Heart left ventricle (tissue), 16 donors: ENCODE measurements around the gene CATSPERZ. TPM values are rescaled to one million over a fixed set of nuclear protein-coding genes. Genes with fewer than 3 reads are reported as not detected.
A peak's percentile ranks its signal among the peaks of the same experiment; 100 is the strongest.

Source experiments
- ATAC-seq, 4 donors: fragments of 200-7000 bp; cut with Tn5 transposase; one replicate each; pipeline ENCODE4 v1.9.1; 2020 to 2022; ENCODE audit warnings: moderate library complexity in 4 of 4, mild to moderate bottlenecking in 3 of 4, moderate number of reproducible peaks in 1 of 4
- DNase-seq, 5 donors: peaks; one replicate each; pipeline ENCODE4 v3.0.0-alpha.2; 2020
- H3K27ac ChIP-seq, 12 donors: fragments of 200-600 bp; sonication (generic) in 4 of 12; one replicate each; pipeline versions ENCODE4 v1.5.0 to v1.8.0; 2016 to 2022; ENCODE audit warnings: mild to moderate bottlenecking in 2 of 12
- H3K27me3 ChIP-seq, 9 donors: fragments of 200-600 bp; sonication (generic) in 2 of 9; one replicate each; pipeline versions ENCODE4 v1.5.1 to v1.8.0; 2016 to 2022; ENCODE audit warnings: mild to moderate bottlenecking in 3 of 9
- H3K36me3 ChIP-seq, 9 donors: fragments of 200-600 bp; sonication (generic) in 2 of 9; one replicate each; pipeline versions ENCODE4 v1.5.0 to v1.8.0; 2018 to 2022; ENCODE audit warnings: mild to moderate bottlenecking in 2 of 9
- H3K4me1 ChIP-seq, 12 donors: fragments of 200-600 bp; sonication (generic) in 4 of 12; one replicate each; pipeline versions ENCODE4 v1.5.0 to v1.8.0; 2016 to 2022; ENCODE audit warnings: mild to moderate bottlenecking in 3 of 12
- H3K4me3 ChIP-seq, 12 donors: fragments of 200-600 bp; sonication (generic) in 4 of 12; one replicate each; pipeline versions ENCODE4 v1.5.0 to v1.8.0; 2017 to 2022; ENCODE audit warnings: mild to moderate bottlenecking in 9 of 12, moderate library complexity in 4 of 12
- H3K9me3 ChIP-seq, 12 donors: fragments of 200-600 bp; sonication (generic) in 4 of 12; one replicate each; pipeline versions ENCODE4 v1.5.0 to v1.8.0; 2016 to 2022; ENCODE audit warnings: mild to moderate bottlenecking in 1 of 12
- CTCF ChIP-seq, 12 donors: fragments of 200-600 bp; sonication (generic) in 4 of 12; IDR thresholded peaks; one replicate each; pipeline versions ENCODE4 v1.5.0 to v1.8.0; 2018 to 2022; ENCODE audit warnings: antibody characterized with exemption in 12 of 12, mild to moderate bottlenecking in 5 of 12
- POLR2A ChIP-seq, 2 donors: fragments of 450-650 bp; IDR thresholded peaks; one replicate each; pipeline ENCODE4 v1.6.1; 2017; ENCODE audit warnings: antibody characterized with exemption in 2 of 2, mild to moderate bottlenecking in 2 of 2, moderate library complexity in 2 of 2
- WGBS, 4 donors: extraction: QIAGEN DNeasy Blood & Tissue Kit in 2 of 4; methylation state at CpG; one replicate each; pipeline versions ENCODE4 v1.1.5 to v1.1.7; 2013 to 2018; 5-methylcytosine and 5-hydroxymethylcytosine counted together
- intact Hi-C, 10 donors: fragments of 100-400 bp; cut with DNase I; formaldehyde crosslinking; loops; one replicate each; pipeline versions ENCODE4 v1.11.1 to v1.14.2; 2022
- polyA plus RNA-seq, 2 donors: library from polyadenylated mRNA; stranded (reverse); fragments of 200-250 nt; gene quantifications; one replicate each; pipeline ENCODE4 v1.2.3, GENCODE V29; 2013
- total RNA-seq, 9 donors: library from RNA; depleted of rRNA in 2 of 9; stranded (reverse); fragments of >200 nt in 2 of 9; fragmentation: NEBNext Ultra II Directional in 3 of 9; extraction: Animal tissue kit (Norgen Biotek cat#: 25700) in 3 of 9; gene quantifications; one replicate each; pipeline versions ENCODE4 v1.1.0 to v1.2.4, GENCODE V29; 2016 to 2023
- donor health status: ischemic (EF 13 %, LVEDD 7.1; RV severe dilation, severe dysfunction).
- donor health status: healthy with polysubstance abuse.
- donor health status: DM: no; HTN: yes; CAD: no.
- donor health status: DM: no; HTN: no; CAD: no.
- donor health status: ischemic (EF 25% LVEDD 6.9; RV normal size, moderate dysfunction).
- donor health status: ischemic (EF 25% LVEDD 5.7; RV mildly dilated, moderate dysfunction).
- donor health status: healthy.
- donor health status: DM: yes; HTN: yes; CAD: no.
- donor health status: ischemic (EF 35%, LVEDD 5.7; RV mildly dilated, moderate dysfunction).
- donor health status: nonischemic (EF 11% LVEDD 7.7; RV severe dilation, severe dysfunction).
- donor health status: DM: yes; HTN: yes; CAD: no.
- donor health status: PGD.
- donor health status: ischemic (EF 29% LVEDD 5.4; RV normal size, mild dysfunction).
- donor health status: nonischemic (EF 23%, LVEDD 6.1; RV moderate dilation, normal function).

Gene CATSPERZ
- total and polyA plus RNA-seq, 11 donors = not detected

DNA sequence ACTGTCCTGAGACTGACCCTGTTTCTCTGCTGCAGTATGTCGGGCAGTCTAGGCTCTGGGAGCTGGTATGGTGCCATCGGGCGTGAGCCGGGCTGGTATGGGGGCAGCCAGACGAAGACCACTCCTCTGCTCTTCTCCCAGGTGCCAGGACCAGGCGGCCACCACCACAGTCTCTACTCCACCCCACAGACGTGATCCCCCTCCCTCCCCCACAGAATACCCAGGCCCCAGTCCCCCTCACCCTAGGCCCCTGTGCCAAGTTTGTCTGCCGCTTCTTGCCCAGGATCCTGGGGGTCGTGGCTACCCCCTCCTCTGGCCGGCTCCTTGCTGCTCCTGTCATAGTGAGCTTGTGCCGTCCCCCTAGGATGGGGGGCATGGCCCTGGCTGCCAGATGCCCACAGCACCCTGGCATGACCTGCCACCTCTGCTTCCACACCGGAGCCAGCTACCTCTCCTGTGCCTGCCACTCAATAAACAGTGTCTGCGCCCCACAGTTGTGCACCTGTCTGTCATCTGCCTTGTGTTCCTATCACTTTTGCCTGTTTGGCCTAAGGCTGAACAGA lies 11.1 kb upstream of the CATSPERZ start:
- peaks cover 18 to 41% (median 28%) of the 10 kb centered on the region in 9 donors for H3K27me3 ChIP-seq
- intact Hi-C loops = no loop called here
- no peak for ATAC-seq
- H3K4me3 ChIP-seq = no peak overlapping the region
- DNase-seq = peak in 1 of 5 donors; percentile 15
- no peaks in the 10 kb centered on the region for H3K9me3 ChIP-seq
- no peaks in the 10 kb centered on the region for H3K36me3 ChIP-seq
- no peak for TF ChIP-seq CTCF (IDR thresholded peaks at IDR 0.05)
- TF ChIP-seq POLR2A (IDR thresholded peaks at IDR 0.05) = no peak
- WGBS, 4 donors = 93 to 97% (median 94%) methylated on average over 9 to 13 of the region's 13 CpGs
- no peak overlapping the region for H3K27ac ChIP-seq
- peaks cover 4 to 36% (median 19%) of the 10 kb centered on the region in 12 donors for H3K4me1 ChIP-seq

- Histone ChIP-seq H3K4me3 (no peak overlapping the region), H3K36me3 (no peaks in the 10 kb centered on the region), H3K27me3 (peaks cover 18 to 56% (median 40%) of the 10 kb centered on the region in 9 donors), H3K4me1 (peaks cover 4 to 32% (median 17%) of the 10 kb centered on the region in 12 donors), H3K9me3 (no peaks in the 10 kb centered on the region), H3K27ac (no peak overlapping the region)
- DNase-seq = no peak
- 53 to 65% (median 55%) methylated on average over 9 to 10 of the region's 10 CpGs for WGBS, 4 donors
- intact Hi-C loops = no loop called here
- ATAC-seq = no peak
- TF ChIP-seq CTCF (IDR thresholded peaks at IDR 0.05) (no peak), POLR2A (IDR thresholded peaks at IDR 0.05) (no peak)
These were observed 9.6 kb upstream of the CATSPERZ start for GRCh38 chr11:64290352-64291261.

- Histone ChIP-seq H3K4me1 (peaks cover 3 to 26% (median 12%) of the 10 kb centered on the region in 12 donors), H3K27me3 (peaks cover 18 to 63% (median 45%) of the 10 kb centered on the region in 9 donors), H3K27ac (no peak within 1 kb of the TSS), H3K4me3 (peak within 1 kb of the TSS; percentile 23 to 52 (median 38)), H3K9me3 (no peaks in the 10 kb centered on the region), H3K36me3 (no peaks in the 10 kb centered on the region)
- ATAC-seq = no peak
- 3 to 4% (median 3%) methylated on average over 16 to 45 of the region's 45 CpGs for WGBS, 4 donors
- TF ChIP-seq POLR2A (IDR thresholded peaks at IDR 0.05) (no peak), CTCF (IDR thresholded peaks at IDR 0.05) (no peak)
- DNase-seq = peak in 1 of 5 donors; percentile 19
- intact Hi-C loops = no loop called here
These were observed 8.9 kb upstream of the CATSPERZ start, which contains the start of gene KCNK4 for GRCh38 chr11:64291262-64291751. TSS of gene KCNK4 (plus strand) at chr11:64291302. CDS start at chr11:64293019, 1,717 bp downstream.
